WI38 (cell line): Measurements from ENCODE around the gene APBA1.

Experiments
- H3K4me3 ChIP-seq: 2 replicates; pipeline ENCODE4 v1.5.1; 2011; ENCODE audit warnings: low read depth, mild to moderate bottlenecking, control low read depth, low read length
- TF ChIP-seq, protein P1 (sequence below): IDR thresholded peaks from 2 replicates; pipeline ENCODE4 v1.5.1; 2012; ENCODE audit warnings: low read depth, mild to moderate bottlenecking, control low read depth, low read length

The APBA1 gene

DNA sequence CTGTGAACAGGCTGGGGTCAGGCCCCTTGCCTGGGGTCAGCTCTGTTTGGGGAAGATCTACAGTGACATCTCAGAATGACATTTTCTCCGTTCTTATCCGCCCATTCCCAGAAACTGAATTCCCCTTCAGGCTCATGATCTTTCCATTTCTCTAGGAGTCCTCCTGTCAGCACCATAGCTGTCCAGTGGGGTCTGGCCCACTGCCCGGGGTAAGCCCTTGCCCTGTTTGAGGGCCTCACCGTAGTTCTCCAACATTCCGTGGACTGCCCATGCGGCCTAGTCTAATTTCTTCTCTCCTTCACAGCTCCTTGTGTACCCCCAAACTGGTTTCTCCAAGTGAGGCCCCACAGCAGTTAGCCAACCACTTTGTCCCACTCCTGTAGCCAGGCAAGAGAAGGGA lies 278.7 kb downstream of the APBA1 start:
- no peak overlapping the region for H3K4me3 ChIP-seq
- TF ChIP-seq, protein P1, sequence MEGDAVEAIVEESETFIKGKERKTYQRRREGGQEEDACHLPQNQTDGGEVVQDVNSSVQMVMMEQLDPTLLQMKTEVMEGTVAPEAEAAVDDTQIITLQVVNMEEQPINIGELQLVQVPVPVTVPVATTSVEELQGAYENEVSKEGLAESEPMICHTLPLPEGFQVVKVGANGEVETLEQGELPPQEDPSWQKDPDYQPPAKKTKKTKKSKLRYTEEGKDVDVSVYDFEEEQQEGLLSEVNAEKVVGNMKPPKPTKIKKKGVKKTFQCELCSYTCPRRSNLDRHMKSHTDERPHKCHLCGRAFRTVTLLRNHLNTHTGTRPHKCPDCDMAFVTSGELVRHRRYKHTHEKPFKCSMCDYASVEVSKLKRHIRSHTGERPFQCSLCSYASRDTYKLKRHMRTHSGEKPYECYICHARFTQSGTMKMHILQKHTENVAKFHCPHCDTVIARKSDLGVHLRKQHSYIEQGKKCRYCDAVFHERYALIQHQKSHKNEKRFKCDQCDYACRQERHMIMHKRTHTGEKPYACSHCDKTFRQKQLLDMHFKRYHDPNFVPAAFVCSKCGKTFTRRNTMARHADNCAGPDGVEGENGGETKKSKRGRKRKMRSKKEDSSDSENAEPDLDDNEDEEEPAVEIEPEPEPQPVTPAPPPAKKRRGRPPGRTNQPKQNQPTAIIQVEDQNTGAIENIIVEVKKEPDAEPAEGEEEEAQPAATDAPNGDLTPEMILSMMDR: no peak

- TF ChIP-seq, protein P1: no peak
Observed at GRCh38 chr9:69392826-69393225, 279.3 kb downstream of the APBA1 start.

GRCh38 chr9:69391946-69392345 lies 280.2 kb downstream of the APBA1 start:
- TF ChIP-seq, protein P1: no peak
- no peak overlapping the region for H3K4me3 ChIP-seq

More at GRCh38 chr9:69392826-69393225, 279.3 kb downstream of the APBA1 start:
- no peak overlapping the region for H3K4me3 ChIP-seq

GRCh38 chr9:69391487-69391886 lies 280.7 kb downstream of the APBA1 start:
- TF ChIP-seq, protein P1: no peak
- no peak overlapping the region for H3K4me3 ChIP-seq

DNA sequence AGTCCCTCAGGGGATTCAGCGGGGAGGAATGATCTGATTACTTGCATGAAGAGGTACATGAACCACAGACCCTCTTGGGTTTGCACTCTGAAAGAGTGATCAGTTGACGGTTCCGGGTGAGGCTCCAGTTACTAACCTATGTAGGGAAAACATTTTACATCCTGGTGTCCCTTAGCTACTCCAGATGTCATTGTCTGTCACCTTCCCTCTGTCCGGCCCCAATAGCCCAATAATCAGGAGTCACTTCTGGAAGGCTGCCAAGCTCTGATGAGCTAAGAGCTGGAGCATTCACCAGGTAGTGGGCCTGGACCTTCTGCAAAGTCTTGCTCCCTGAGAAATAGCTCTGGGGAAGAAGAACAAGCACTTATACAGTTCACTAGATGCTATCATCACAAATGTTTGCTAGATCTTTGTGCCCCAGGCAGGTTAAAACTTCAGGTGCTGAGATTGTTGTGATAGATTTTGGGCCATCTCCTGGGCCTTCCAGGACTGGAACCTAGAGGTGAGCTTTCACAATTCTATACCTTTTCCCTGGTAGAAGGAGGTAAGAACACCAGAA lies 282.7 kb downstream of the APBA1 start:
- TF ChIP-seq, protein P1: no peak
- H3K4me3 ChIP-seq: no peak overlapping the region

- TF ChIP-seq, protein P1: no peak
- no peak overlapping the region for H3K4me3 ChIP-seq
Observed at GRCh38 chr9:69388596-69388995, 283.6 kb downstream of the APBA1 start.

GRCh38 chr9:69386651-69387050 lies 285.5 kb downstream of the APBA1 start:
- TF ChIP-seq, protein P1: no peak
- H3K4me3 ChIP-seq: no peak overlapping the region
